Fibroblast of skin of left quadriceps (primary cell): ENCODE results near the gene EDC3.
"Not testable (repeated sequence)": the region's sequence is repeated elsewhere in the genome, so short reads cannot be mapped to it uniquely, and the experiment has no call there.

ENCODE experiments used
- DNase-seq, 2 experiments: peaks; one replicate each; pipeline ENCODE4 v3.0.0-alpha.2; 2013; ENCODE audit warnings: low read depth in 2 of 2

Gene EDC3, protein sequence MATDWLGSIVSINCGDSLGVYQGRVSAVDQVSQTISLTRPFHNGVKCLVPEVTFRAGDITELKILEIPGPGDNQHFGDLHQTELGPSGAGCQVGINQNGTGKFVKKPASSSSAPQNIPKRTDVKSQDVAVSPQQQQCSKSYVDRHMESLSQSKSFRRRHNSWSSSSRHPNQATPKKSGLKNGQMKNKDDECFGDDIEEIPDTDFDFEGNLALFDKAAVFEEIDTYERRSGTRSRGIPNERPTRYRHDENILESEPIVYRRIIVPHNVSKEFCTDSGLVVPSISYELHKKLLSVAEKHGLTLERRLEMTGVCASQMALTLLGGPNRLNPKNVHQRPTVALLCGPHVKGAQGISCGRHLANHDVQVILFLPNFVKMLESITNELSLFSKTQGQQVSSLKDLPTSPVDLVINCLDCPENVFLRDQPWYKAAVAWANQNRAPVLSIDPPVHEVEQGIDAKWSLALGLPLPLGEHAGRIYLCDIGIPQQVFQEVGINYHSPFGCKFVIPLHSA

GRCh38 chr15:74695597-74696397 is at the start of gene EDC3:
Gene EDC3, minus strand, starts transcription at chr15:74696024. Its CDS starts 20,900 bp downstream, at chr15:74675124.
- DNase-seq, result peak; percentile 69 to 73

GRCh38 chr15:74742422-74742821 is 46.6 kb upstream of the EDC3 start:
- DNase-seq, result no peak

GRCh38 chr15:74738239-74738638 is 42.4 kb upstream of the EDC3 start:
- not testable (repeated sequence) for DNase-seq

- DNase-seq, result no peak
These were observed 39.5 kb upstream of the EDC3 start for GRCh38 chr15:74735305-74735704.

- DNase-seq, result no peak
These were observed 37.4 kb upstream of the EDC3 start for GRCh38 chr15:74733269-74733668.

GRCh38 chr15:74732846-74733245 is 37.0 kb upstream of the EDC3 start:
- DNase-seq, result no peak

- no peak for DNase-seq
These were observed 34.9 kb upstream of the EDC3 start for GRCh38 chr15:74730619-74731316.

GRCh38 chr15:74729372-74729771 is 33.5 kb upstream of the EDC3 start:
- not testable (repeated sequence) for DNase-seq

DNA sequence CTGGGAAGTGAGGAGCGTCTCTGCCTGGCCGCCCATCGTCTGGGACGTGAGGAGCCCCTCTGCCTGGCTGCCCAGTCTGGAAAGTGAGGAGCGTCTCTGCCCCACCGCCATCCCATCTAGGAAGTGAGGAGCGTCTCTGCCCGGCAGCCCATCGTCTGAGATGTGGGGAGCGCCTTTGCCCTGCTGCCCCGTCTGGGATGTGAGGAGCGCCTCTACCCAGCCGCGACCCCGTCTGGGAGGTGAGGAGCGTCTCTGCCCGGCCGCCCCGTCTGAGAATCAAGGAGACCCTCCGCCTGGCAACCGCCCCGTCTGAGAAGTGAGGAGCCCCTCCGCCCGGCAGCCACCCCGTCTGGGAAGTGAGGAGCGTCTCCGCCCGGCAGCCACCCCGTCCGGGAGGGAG is 32.9 kb upstream of the EDC3 start:
- DNase-seq, result not testable (repeated sequence)

- DNase-seq, result no peak
These were observed 31.9 kb upstream of the EDC3 start for GRCh38 chr15:74727727-74728126.

DNA sequence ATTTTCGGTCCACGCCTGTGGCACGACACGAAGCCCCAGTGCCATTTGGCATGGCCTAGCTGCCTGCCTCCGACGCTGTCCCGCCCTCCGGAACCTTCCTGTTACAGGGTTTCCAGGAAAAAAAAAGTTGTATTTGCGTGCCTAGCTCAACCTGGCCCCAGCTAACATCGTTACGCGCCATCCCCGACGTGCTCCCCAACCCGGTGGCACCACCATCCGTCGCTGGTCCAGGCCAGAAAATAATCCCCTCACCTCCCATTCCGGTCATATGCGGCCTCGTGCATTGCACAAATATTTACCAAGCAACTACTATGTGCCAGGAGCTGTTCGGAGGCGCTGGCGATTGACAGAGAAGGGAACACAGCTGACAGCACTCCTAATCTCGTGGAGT is 30.9 kb upstream of the EDC3 start:
- DNase-seq, result no peak

DNA sequence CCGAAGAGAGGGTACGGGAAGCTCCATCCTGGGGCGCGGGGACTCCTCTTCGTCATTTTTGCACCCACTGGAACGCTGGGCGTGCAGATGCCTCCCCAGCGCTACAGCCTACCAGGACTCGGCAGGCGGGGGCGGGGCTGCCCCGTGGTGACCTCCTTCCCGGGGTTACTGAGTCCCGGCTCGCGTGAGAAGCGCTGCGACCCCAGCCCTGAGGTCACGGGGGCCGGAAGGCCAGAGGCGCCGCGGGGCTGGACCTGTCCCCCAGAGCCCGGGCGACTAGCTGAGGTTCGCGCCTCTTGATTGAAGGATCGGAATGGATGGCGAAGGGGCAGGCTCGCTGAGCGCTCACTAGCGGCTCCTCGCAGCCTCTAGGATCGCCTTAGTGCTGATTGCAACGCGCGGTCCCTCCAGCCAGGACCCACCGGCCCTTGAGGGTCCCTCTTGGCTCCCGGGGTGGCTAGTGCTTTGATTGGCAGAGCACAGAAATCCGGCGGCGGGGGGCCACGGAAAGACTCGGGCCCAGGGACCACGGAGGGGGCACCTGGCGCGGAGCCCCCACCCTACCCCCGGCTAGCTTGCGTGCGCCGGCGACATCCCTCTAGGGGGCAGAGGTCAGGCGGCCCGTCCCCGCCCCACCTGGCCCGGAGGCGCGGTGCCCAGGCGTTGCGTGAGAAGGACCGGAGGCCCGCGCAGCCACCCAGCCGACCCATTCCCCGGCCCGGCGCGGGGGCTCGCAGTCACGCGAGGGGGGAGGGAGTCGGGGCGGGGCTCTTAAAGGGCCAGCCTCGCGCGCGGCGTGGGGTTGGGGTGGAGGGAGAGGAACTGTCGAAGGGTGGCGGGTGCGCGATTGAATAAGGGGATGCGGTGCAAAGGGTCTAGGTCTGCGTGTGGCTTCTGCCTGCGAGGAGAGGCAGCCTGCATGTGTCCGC is 30.3 kb upstream of the EDC3 start:
- DNase-seq, result no peak

GRCh38 chr15:74725225-74725774 is 29.5 kb upstream of the EDC3 start, which contains the start of gene CYP1A1:
Gene CYP1A1, minus strand, starts transcription at chr15:74725528. Its CDS starts 2,431 bp downstream, at chr15:74723097.
- no peak for DNase-seq

GRCh38 chr15:74724570-74725224 is 28.9 kb upstream of the EDC3 start:
- DNase-seq, result no peak

DNA sequence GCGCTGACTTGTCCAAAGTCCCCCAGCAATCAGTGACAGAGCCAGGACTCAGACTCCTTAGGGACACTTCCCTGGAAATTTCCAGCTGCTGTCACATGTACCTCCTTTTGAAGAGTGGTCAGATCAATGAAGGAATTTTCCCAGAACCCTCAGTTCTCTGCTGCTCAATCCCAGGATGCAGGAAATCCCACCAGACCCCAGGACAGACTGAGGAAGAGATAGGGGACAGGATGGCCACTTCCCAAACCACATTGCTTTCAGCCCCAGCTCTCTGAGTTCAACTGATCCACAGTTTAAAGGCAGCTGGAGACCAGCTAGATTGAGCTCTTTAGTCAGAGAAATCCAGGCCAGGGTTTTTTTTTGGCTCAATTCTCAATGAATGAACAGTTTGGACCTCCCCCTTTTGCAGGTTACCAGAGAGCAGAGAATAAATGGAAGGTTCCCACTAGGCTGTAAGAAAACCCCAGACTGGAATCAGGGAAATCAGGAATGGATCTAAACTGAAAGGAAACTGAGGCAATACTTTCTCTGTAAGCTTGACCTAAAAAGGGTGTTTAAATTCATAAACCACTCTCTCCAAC is 28.0 kb upstream of the EDC3 start:
- DNase-seq, result peak; percentile 10 to 16

DNA sequence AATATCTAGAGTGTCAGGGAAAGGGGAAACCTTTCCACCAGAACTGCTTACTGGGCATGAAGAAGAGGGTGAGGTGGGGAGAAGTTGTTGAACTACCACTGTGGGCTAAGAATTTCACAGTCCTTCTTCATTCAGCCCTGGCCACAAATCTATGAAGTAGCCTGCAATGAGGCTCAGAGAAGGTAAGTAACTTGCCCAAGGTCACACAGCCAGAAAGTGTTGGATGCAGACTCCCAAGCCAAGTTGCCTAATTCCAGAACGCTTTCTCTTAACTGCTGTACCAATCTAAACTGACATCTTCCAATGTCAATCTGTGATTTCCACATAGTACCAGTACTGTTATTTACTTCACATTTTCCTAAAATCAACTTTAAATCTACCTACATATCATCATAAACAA is 27.4 kb upstream of the EDC3 start:
- DNase-seq, result no peak

- DNase-seq, result no peak
These were observed 26.8 kb upstream of the EDC3 start for GRCh38 chr15:74722591-74722990.

DNA sequence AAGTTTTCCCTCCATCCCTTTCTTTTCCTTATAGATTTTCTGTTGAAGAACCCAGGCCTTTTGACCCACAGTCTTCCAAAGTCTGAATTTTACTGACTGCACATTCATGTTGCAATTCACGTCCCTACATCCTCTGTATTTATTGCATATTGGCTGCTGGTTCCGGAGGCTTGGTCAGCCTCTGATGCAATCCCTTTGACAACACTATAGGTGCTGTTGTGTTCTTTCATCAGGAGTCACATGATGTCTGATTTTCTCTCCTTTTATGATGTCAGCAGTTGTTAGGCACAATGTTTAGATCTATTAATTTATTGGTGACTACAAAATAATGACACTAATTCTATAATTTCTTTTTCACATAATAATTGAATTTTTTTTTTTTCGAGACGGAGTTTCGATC is 20.8 kb upstream of the EDC3 start:
- no peak for DNase-seq

- DNase-seq, result no peak
These were observed 16.5 kb upstream of the EDC3 start for GRCh38 chr15:74712311-74712710.
